K562 (cell line): ENCODE results near the gene CPED1. TPM values are rescaled to one million over a fixed set of nuclear protein-coding genes. Genes with fewer than 3 reads are reported as not detected.

Source experiments
- DNMT1 ChIP-seq: fragments of 450-650 bp; IDR thresholded peaks from 2 replicates; pipeline ENCODE4 v1.6.1; 2016; ENCODE audit warnings: antibody characterized with exemption, mild to moderate bottlenecking
- FOXJ2 ChIP-seq: fragments of 200-800 bp; sonication (Bioruptor generic); IDR thresholded peaks from 2 replicates; pipeline ENCODE4 v1.6.1; 2016; ENCODE audit warnings: missing genetic modification characterization, missing compliant biosample characterization
- MYBL2 ChIP-seq, 2 experiments: fragments of 450-650 bp in 1 of 2; sonication (generic) in 1 of 2; formaldehyde crosslinking in 1 of 2; IDR thresholded peaks; 2 replicates each; pipeline versions ENCODE4 v1.6.1 to v1.8.1; 2017 to 2022; ENCODE audit warnings: borderline replicate concordance in 1 of 2, inconsistent platforms in 1 of 2, low read depth in 1 of 2, mild to moderate bottlenecking in 1 of 2, missing genetic modification reagents in 1 of 2, moderate library complexity in 1 of 2
- RAD21 ChIP-seq, 2 experiments: fragments of 250-450 bp in 1 of 2; fragments of 450-650 bp in 1 of 2; sonication (Bioruptor Pico) in 1 of 2; formaldehyde crosslinking in 1 of 2; IDR thresholded peaks in 1 of 2; conservative IDR thresholded peaks in 1 of 2; 2 replicates each; pipeline versions ENCODE4 v1.4.0 to v1.8.0; 2020 to 2022; ENCODE audit warnings: mild to moderate bottlenecking in 2 of 2, moderate library complexity in 1 of 2
- SMAD1 ChIP-seq: fragments of 150-350 bp; IDR thresholded peaks from 2 replicates; pipeline ENCODE4 v1.6.1; 2014; ENCODE audit warnings: low read length, low read depth; ENCODE audit not compliant: partially characterized antibody
- SMAD2 ChIP-seq: fragments of 150-350 bp; IDR thresholded peaks from 2 replicates; pipeline ENCODE4 v1.6.1; 2014; ENCODE audit warnings: low read depth, mild to moderate bottlenecking, low read length
- SRF ChIP-seq, 2 experiments: fragments of 250-450, 450-650 bp in 1 of 2; sonication (Bioruptor Pico) in 1 of 2; sonication (generic) in 1 of 2; formaldehyde crosslinking; IDR thresholded peaks; 2 replicates each; pipeline versions ENCODE4 v1.5.0 to v1.5.1; 2020 to 2022; ENCODE audit warnings: mild to moderate bottlenecking in 1 of 2, missing genetic modification reagents in 1 of 2
- polyA plus RNA-seq, 8 experiments: library from polyadenylated mRNA; depleted of rRNA in 4 of 8; stranded (reverse) in 5 of 8; unstranded in 3 of 8; fragments of >200 nt; fragmentation: Nextera tagmentation in 2 of 8; fragmentation: Illumina TruSeq in 1 of 8; extraction: Ambion mirVana in 2 of 8; extraction: Trizol in 1 of 8; gene quantifications; 2 replicates each; pipeline versions ENCODE4 v1.2.1 to v1.2.3, GENCODE V29; 2011 to 2014; ENCODE audit warnings: inconsistent platforms in 1 of 8, missing spikeins in 1 of 8
- total RNA-seq, 7 experiments: library from RNA; depleted of rRNA in 6 of 7; stranded (reverse); fragments of >200 nt in 6 of 7; fragmentation: Illumina TruSeq in 2 of 7; extraction: Trizol in 2 of 7; gene quantifications; 2 replicates each; pipeline versions ENCODE4 v1.2.1 to v1.2.3, GENCODE V29; 2011 to 2021; ENCODE audit warnings: low replicate concordance in 1 of 7
- TF ChIP-seq, protein P1 (sequence below): sonication (generic); formaldehyde crosslinking; IDR thresholded peaks from 2 replicates; pipeline ENCODE4 v1.8.0; 2023; ENCODE audit warnings: missing genetic modification reagents, mild to moderate bottlenecking, borderline replicate concordance
- TF ChIP-seq, protein P2 (sequence below), 3 experiments: IDR thresholded peaks in 2 of 3; conservative IDR thresholded peaks in 1 of 3; 2 replicates each; pipeline ENCODE4 v1.5.1; 2011 to 2012; ENCODE audit warnings: low read length in 3 of 3, mild to moderate bottlenecking in 3 of 3, control low read depth in 2 of 3, improper control_type of control experiment in 1 of 3, inconsistent platforms in 1 of 3, low read depth in 1 of 3, mixed read lengths in 1 of 3, moderate library complexity in 1 of 3; ENCODE audit not compliant: insufficient read depth in 2 of 3
- TF ChIP-seq, protein P3 (sequence below): fragments of 450-650 bp; formaldehyde crosslinking; IDR thresholded peaks from 2 replicates; pipeline ENCODE4 v1.4.0; 2022; ENCODE audit warnings: mild to moderate bottlenecking, moderate library complexity
- TF ChIP-seq, protein P4 (sequence below): fragments of 450-650 bp; IDR thresholded peaks from 2 replicates; pipeline ENCODE4 v1.6.1; 2014; ENCODE audit warnings: low read depth, mild to moderate bottlenecking, moderate library complexity, borderline replicate concordance
- TF ChIP-seq, protein P5 (sequence below): fragments of 250-450 bp; sonication (Bioruptor Pico); IDR thresholded peaks from 2 replicates; pipeline ENCODE4 v1.5.0; 2021; ENCODE audit warnings: mild to moderate bottlenecking, borderline replicate concordance

Gene CPED1
- total and polyA plus RNA-seq, 9 of the 15 experiments (the other 6 are each of a cell fraction or from before 2014, with no cell fraction given): 195 to 393 (median 290) TPM

DNA sequence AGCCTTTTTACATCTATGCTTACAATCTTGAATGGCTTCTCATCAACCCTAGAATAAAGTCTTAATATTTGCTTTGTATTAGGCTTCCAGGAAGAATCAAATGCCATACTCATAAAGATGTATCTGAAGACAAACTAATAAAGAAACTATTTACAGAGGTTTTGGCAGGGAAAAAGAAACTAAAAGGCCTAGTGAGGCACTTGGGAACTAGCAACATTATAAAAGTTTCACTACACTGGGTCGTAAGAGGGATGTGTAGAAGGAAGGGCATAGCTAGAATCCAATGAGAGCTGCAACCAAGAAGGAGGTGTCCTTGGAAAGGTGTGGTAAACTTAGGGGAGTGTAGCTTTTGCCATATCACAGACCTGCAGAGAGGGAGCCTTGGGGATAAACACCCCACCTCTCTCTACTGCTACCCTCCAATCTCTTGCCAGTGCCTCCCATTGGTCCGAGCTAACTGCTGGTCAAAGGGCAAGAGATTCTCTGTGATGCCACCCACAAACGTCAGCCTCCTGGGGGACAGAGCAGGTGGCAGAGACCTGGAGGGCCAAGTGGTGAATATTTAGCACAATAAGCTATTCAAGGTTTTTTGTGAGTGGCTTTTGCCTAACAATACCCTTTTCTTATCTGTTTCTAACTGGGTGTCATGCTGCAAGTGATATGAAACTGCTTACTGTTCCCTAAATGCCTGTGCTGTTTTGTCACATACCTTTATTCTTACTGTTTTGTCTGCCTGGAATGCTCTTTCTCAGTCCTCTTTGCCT, 60.7 kb downstream of the CPED1 start (continued):
- TF ChIP-seq, protein P1, sequence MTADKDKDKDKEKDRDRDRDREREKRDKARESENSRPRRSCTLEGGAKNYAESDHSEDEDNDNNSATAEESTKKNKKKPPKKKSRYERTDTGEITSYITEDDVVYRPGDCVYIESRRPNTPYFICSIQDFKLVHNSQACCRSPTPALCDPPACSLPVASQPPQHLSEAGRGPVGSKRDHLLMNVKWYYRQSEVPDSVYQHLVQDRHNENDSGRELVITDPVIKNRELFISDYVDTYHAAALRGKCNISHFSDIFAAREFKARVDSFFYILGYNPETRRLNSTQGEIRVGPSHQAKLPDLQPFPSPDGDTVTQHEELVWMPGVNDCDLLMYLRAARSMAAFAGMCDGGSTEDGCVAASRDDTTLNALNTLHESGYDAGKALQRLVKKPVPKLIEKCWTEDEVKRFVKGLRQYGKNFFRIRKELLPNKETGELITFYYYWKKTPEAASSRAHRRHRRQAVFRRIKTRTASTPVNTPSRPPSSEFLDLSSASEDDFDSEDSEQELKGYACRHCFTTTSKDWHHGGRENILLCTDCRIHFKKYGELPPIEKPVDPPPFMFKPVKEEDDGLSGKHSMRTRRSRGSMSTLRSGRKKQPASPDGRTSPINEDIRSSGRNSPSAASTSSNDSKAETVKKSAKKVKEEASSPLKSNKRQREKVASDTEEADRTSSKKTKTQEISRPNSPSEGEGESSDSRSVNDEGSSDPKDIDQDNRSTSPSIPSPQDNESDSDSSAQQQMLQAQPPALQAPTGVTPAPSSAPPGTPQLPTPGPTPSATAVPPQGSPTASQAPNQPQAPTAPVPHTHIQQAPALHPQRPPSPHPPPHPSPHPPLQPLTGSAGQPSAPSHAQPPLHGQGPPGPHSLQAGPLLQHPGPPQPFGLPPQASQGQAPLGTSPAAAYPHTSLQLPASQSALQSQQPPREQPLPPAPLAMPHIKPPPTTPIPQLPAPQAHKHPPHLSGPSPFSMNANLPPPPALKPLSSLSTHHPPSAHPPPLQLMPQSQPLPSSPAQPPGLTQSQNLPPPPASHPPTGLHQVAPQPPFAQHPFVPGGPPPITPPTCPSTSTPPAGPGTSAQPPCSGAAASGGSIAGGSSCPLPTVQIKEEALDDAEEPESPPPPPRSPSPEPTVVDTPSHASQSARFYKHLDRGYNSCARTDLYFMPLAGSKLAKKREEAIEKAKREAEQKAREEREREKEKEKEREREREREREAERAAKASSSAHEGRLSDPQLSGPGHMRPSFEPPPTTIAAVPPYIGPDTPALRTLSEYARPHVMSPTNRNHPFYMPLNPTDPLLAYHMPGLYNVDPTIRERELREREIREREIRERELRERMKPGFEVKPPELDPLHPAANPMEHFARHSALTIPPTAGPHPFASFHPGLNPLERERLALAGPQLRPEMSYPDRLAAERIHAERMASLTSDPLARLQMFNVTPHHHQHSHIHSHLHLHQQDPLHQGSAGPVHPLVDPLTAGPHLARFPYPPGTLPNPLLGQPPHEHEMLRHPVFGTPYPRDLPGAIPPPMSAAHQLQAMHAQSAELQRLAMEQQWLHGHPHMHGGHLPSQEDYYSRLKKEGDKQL: no peak
- TF ChIP-seq, protein P2, sequence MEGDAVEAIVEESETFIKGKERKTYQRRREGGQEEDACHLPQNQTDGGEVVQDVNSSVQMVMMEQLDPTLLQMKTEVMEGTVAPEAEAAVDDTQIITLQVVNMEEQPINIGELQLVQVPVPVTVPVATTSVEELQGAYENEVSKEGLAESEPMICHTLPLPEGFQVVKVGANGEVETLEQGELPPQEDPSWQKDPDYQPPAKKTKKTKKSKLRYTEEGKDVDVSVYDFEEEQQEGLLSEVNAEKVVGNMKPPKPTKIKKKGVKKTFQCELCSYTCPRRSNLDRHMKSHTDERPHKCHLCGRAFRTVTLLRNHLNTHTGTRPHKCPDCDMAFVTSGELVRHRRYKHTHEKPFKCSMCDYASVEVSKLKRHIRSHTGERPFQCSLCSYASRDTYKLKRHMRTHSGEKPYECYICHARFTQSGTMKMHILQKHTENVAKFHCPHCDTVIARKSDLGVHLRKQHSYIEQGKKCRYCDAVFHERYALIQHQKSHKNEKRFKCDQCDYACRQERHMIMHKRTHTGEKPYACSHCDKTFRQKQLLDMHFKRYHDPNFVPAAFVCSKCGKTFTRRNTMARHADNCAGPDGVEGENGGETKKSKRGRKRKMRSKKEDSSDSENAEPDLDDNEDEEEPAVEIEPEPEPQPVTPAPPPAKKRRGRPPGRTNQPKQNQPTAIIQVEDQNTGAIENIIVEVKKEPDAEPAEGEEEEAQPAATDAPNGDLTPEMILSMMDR (IDR thresholded peaks at IDR 0.05 in 2 of 3, conservative IDR thresholded peaks at IDR 0.05 in 1 of 3; ENCODE audit: insufficient read depth in 2 of 3, low read depth in 1 of 3, low read length in 3 of 3): no peak
- TF ChIP-seq SMAD1 (no peak), SRF (CRISPR knock-in tag; IDR thresholded peaks at IDR 0.05) (peak in 1 of 2 experiments; percentile 52; a peak in 1 of 4 replicates), RAD21 (CRISPR knock-in tag; conservative IDR thresholded peaks at IDR 0.05 in 1 of 2, IDR thresholded peaks at IDR 0.05 in 1 of 2) (peak; percentile 5 to 31; a peak in 2 of 4 replicates), SMAD2 (no peak), MYBL2 (IDR thresholded peaks at IDR 0.05; ENCODE audit: low read depth) (no peak), MYBL2 (CRISPR knock-in tag; IDR thresholded peaks at IDR 0.05; ENCODE audit: borderline replicate concordance) (no peak), DNMT1 (no peak), FOXJ2 (tag) (no peak)
- TF ChIP-seq, protein P3, sequence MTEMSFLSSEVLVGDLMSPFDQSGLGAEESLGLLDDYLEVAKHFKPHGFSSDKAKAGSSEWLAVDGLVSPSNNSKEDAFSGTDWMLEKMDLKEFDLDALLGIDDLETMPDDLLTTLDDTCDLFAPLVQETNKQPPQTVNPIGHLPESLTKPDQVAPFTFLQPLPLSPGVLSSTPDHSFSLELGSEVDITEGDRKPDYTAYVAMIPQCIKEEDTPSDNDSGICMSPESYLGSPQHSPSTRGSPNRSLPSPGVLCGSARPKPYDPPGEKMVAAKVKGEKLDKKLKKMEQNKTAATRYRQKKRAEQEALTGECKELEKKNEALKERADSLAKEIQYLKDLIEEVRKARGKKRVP: peak; percentile 52; the same call in 1 of the 2 replicates
- TF ChIP-seq, protein P4, sequence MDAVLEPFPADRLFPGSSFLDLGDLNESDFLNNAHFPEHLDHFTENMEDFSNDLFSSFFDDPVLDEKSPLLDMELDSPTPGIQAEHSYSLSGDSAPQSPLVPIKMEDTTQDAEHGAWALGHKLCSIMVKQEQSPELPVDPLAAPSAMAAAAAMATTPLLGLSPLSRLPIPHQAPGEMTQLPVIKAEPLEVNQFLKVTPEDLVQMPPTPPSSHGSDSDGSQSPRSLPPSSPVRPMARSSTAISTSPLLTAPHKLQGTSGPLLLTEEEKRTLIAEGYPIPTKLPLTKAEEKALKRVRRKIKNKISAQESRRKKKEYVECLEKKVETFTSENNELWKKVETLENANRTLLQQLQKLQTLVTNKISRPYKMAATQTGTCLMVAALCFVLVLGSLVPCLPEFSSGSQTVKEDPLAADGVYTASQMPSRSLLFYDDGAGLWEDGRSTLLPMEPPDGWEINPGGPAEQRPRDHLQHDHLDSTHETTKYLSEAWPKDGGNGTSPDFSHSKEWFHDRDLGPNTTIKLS: no peak; the same call in 1 of the 2 replicates
- TF ChIP-seq, protein P5, sequence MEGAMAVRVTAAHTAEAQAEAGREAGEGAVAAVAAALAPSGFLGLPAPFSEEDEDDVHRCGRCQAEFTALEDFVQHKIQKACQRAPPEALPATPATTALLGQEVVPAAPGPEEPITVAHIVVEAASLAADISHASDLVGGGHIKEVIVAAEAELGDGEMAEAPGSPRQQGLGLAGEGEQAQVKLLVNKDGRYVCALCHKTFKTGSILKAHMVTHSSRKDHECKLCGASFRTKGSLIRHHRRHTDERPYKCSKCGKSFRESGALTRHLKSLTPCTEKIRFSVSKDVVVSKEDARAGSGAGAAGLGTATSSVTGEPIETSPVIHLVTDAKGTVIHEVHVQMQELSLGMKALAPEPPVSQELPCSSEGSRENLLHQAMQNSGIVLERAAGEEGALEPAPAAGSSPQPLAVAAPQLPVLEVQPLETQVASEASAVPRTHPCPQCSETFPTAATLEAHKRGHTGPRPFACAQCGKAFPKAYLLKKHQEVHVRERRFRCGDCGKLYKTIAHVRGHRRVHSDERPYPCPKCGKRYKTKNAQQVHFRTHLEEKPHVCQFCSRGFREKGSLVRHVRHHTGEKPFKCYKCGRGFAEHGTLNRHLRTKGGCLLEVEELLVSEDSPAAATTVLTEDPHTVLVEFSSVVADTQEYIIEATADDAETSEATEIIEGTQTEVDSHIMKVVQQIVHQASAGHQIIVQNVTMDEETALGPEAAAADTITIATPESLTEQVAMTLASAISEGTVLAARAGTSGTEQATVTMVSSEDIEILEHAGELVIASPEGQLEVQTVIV: no peak
